Hepatocyte (in vitro differentiated cells): Measurements from ENCODE around the gene EXOSC2.

Experiments
- CTCF ChIP-seq: fragments of 200-600 bp; sonication (generic); IDR thresholded peaks from 2 replicates; pipeline ENCODE4 v1.5.1; 2016; ENCODE audit warnings: antibody characterized with exemption, mild to moderate bottlenecking; ENCODE audit not compliant: poor library complexity
- EZH2 ChIP-seq: fragments of 200-600 bp; sonication (generic); IDR thresholded peaks from 2 replicates; pipeline ENCODE4 v1.6.1; 2016; ENCODE audit warnings: antibody characterized with exemption, mild to moderate bottlenecking, borderline replicate concordance
- EZH2phosphoT487 ChIP-seq: fragments of 200-600 bp; sonication (generic); IDR thresholded peaks from one replicate; pipeline ENCODE4 v1.6.1; 2018; ENCODE audit warnings: antibody characterized with exemption, mild to moderate bottlenecking, low read depth, moderate library complexity; ENCODE audit not compliant: unreplicated experiment, severe bottlenecking

DNA sequence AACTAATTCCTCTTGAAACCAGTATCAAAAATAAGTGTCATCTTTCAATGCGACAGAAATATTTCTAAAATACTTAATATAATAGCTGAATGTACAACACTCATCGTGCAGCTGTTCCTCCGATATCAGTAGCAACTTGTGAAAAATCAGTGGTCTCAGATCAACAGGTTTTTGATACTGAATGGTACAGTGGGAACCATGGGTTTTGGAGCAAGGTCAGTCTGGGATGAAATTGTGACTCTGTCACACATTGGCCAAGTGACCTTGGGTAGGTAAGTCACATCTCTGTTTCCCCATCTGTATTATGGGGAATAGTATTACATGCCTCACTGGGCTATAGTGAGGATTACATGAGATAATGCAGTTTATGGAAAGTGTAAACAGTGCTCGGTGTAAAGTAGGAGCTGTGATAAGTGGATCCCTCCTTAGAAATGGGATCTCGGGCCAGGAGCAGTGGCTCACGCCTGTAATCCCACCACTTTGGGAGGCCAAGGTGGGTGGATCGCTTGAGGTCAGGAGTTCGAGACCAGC is 17.3 kb downstream of the EXOSC2 start:
- TF ChIP-seq CTCF (no peak), EZH2 (no peak), EZH2phosphoT487 (no peak)
